OCI-LY7 (cell line): ENCODE data around the gene ZNF519. TPM values are rescaled to one million over a fixed set of nuclear protein-coding genes. Genes with fewer than 3 reads are reported as not detected.
A peak's percentile ranks its signal among the peaks of the same experiment; 100 is the strongest.
"Not testable (repeated sequence)": the region's sequence is repeated elsewhere in the genome, so short reads cannot be mapped to it uniquely, and the experiment has no call there.

Experiments used
- BruUV-seq: library from RNA; stranded (reverse); fragments of 400-500 nt; replicated peaks from 2 replicates; lab custom pipeline; 2021; lab: Mats Ljungman, UMichigan
- CTCF ChIA-PET: fragments of 300-600 bp; sonication (Branson Sonifier 250); formaldehyde crosslinking; loops from one replicate; lab custom pipeline; 2022; ENCODE audit warnings: antibody characterized with exemption; ENCODE audit not compliant: unreplicated experiment; lab: Charles Lee
- POLR2A ChIA-PET: fragments of 300-600 bp; sonication (Branson Sonifier 250); formaldehyde crosslinking; loops from one replicate; lab custom pipeline; 2022; ENCODE audit warnings: antibody characterized with exemption; lab: Charles Lee
- DNase-seq: peaks from one replicate; pipeline ENCODE4 v3.0.0-alpha.2; 2015; ENCODE audit warnings: low spot score
- H2AFZ ChIP-seq: fragments of 200-600 bp; sonication (generic), shearing (Covaris generic); 2 replicates; pipeline ENCODE4 v1.6.1; 2014; ENCODE audit warnings: mild to moderate bottlenecking, antibody characterized with exemption, low read length, moderate library complexity
- H3K27ac ChIP-seq: fragments of 200-600 bp; sonication (generic); 2 replicates; pipeline ENCODE4 v1.5.1; 2014; ENCODE audit warnings: mixed run types, low read depth, mild to moderate bottlenecking, moderate library complexity, low read length, inconsistent platforms; ENCODE audit not compliant: poor library complexity, severe bottlenecking
- H3K36me3 ChIP-seq: fragments of 200-600 bp; sonication (generic); 2 replicates; pipeline ENCODE4 v1.6.1; 2014; ENCODE audit warnings: mild to moderate bottlenecking, antibody characterized with exemption, low read length, moderate library complexity, mixed read lengths; ENCODE audit not compliant: insufficient read depth
- H3K4me1 ChIP-seq: fragments of 200-600 bp; sonication (generic); 2 replicates; pipeline ENCODE4 v1.5.1; 2014; ENCODE audit warnings: mild to moderate bottlenecking, low read length; ENCODE audit not compliant: insufficient read depth, poor library complexity, severe bottlenecking
- H3K4me2 ChIP-seq: fragments of 200-600 bp; sonication (generic); 2 replicates; pipeline ENCODE4 v1.6.1; 2014; ENCODE audit warnings: mild to moderate bottlenecking, low read length
- H3K4me3 ChIP-seq: fragments of 200-600 bp; sonication (generic); 2 replicates; pipeline ENCODE4 v1.5.1; 2014; ENCODE audit warnings: mild to moderate bottlenecking, low read depth, low read length; ENCODE audit not compliant: poor library complexity, severe bottlenecking
- H3K79me2 ChIP-seq: fragments of 200-600 bp; sonication (generic); 2 replicates; pipeline ENCODE4 v1.6.1; 2016; ENCODE audit warnings: low read depth, mild to moderate bottlenecking, low read length, moderate library complexity, mixed read lengths; ENCODE audit not compliant: insufficient read depth
- H3K9me2 ChIP-seq: fragments of 200-600 bp; sonication (generic); 2 replicates; pipeline ENCODE4 v1.6.1; 2016; ENCODE audit warnings: mild to moderate bottlenecking, low read length, mixed read lengths; ENCODE audit not compliant: insufficient read depth
- H3K9me3 ChIP-seq: fragments of 200-600 bp; sonication (generic); 2 replicates; pipeline ENCODE4 v1.6.1; 2014; ENCODE audit warnings: mild to moderate bottlenecking, mixed run types, low read length, mixed read lengths
- H4K20me1 ChIP-seq: fragments of 200-600 bp; sonication (generic); 2 replicates; pipeline ENCODE4 v1.6.1; 2014; ENCODE audit warnings: mild to moderate bottlenecking, antibody characterized with exemption, low read length, moderate library complexity, mixed read lengths; ENCODE audit not compliant: insufficient read depth
- CTCF ChIP-seq: fragments of 200-600 bp; sonication (generic); conservative IDR thresholded peaks from 2 replicates; pipeline ENCODE4 v1.5.1; 2014; ENCODE audit warnings: mild to moderate bottlenecking, antibody characterized with exemption, low read length, moderate library complexity, mixed read lengths
- EZH2phosphoT487 ChIP-seq: fragments of 200-600 bp; sonication (generic); IDR thresholded peaks from 2 replicates; pipeline ENCODE4 v1.6.1; 2018; ENCODE audit warnings: low read depth, borderline replicate concordance, mild to moderate bottlenecking, mixed run types, antibody characterized with exemption, low read length, moderate library complexity, mixed read lengths
- intact Hi-C: fragments of 100-400 bp; cut with micrococcal nuclease; formaldehyde crosslinking; loops from one replicate; pipeline ENCODE4 v1.10.0; 2022; ENCODE audit not compliant: unreplicated experiment
- total RNA-seq, 2 experiments: library from RNA; depleted of rRNA in 1 of 2; stranded (reverse); fragments of >200 nt in 1 of 2; shearing (Covaris generic) in 1 of 2; gene quantifications; 2 replicates each; pipeline ENCODE4 v1.2.3, GENCODE V29; 2014 to 2022

The ZNF519 gene
- total RNA-seq, 2 experiments from 2014 or later = 52.7 to 57.6 TPM

GRCh38 chr18:14131696-14132270 lies 452 bp downstream of the ZNF519 start:
- Histone ChIP-seq H3K4me3 (peak overlapping the region; percentile 83), H3K4me2 (peak overlapping the region; percentile 85), H3K36me3 (peaks cover 13% of the 10 kb centered on the region), H2AFZ (peak overlapping the region; percentile 86; the same call in 1 of the 2 replicates), H3K79me2 (peaks cover 43% of the 10 kb centered on the region), H3K27ac (peak overlapping the region; percentile 51)
- H3K4me1 ChIP-seq, H3K9me3 ChIP-seq, POLR2A ChIA-PET, H3K9me2 ChIP-seq, DNase-seq, CTCF ChIA-PET, intact Hi-C loops, H4K20me1 ChIP-seq: not testable (repeated sequence)
- BruUV-seq = TSS peak; percentile 71

- peak overlapping the region; percentile 83 for H3K4me3 ChIP-seq
- H3K4me1 ChIP-seq, DNase-seq, CTCF ChIA-PET, H3K9me2 ChIP-seq, H4K20me1 ChIP-seq, POLR2A ChIA-PET, H3K9me3 ChIP-seq, H2AFZ ChIP-seq, intact Hi-C loops, H3K27ac ChIP-seq, BruUV-seq: not testable (repeated sequence)
- peaks cover 47% of the 10 kb centered on the region for H3K79me2 ChIP-seq
- peak overlapping the region; percentile 85 for H3K4me2 ChIP-seq
- H3K36me3 ChIP-seq = peaks cover 13% of the 10 kb centered on the region
These were observed 1.4 kb downstream of the ZNF519 start for GRCh38 chr18:14130804-14131203.

GRCh38 chr18:14124689-14125088 lies 7.5 kb downstream of the ZNF519 start:
- Histone ChIP-seq H3K79me2 (peaks cover 74% of the 10 kb centered on the region), H3K4me1 (no peaks in the 10 kb centered on the region), H2AFZ (no peak overlapping the region), H3K36me3 (peaks cover 63% of the 10 kb centered on the region), H3K4me2 (no peak overlapping the region), H3K4me3 (no peak overlapping the region), H3K9me2 (no peaks in the 10 kb centered on the region), H4K20me1 (peaks cover 7% of the 10 kb centered on the region; the same call in 1 of the 2 replicates), H3K27ac (no peak overlapping the region), H3K9me3 (no peaks in the 10 kb centered on the region)
- DNase-seq = no peak
- CTCF ChIA-PET = no interaction called here
- no peak for TF ChIP-seq CTCF
- no peak for TF ChIP-seq EZH2phosphoT487
- BruUV-seq = no TSS peak
- intact Hi-C loops = no loop called here
- POLR2A ChIA-PET = interaction anchor here (0.6 to 1.0 kb wide), 3 partner anchors 11 to 230 kb away, joined by 3 to 4 read pairs (median 3); no protein-coding TSS in a partner anchor
